ENCODE results near the gene FBLN1.
"Not testable (repeated sequence)": the region's sequence is repeated elsewhere in the genome, so short reads cannot be mapped to it uniquely, and the experiment has no call there.

FBLN1 gene

GRCh38 chr22:45616432-45616831, 113.7 kb downstream of the FBLN1 start:
- DNase-seq = no peak

GRCh38 chr22:45617948-45618347, 115.3 kb downstream of the FBLN1 start:
- DNase-seq = no peak

- no peak for DNase-seq
These were observed 118.0 kb downstream of the FBLN1 start for GRCh38 chr22:45620706-45621105.

GRCh38 chr22:45621836-45622600, 119.3 kb downstream of the FBLN1 start:
- DNase-seq = no peak

GRCh38 chr22:45623464-45624145, 120.9 kb downstream of the FBLN1 start:
- not testable (repeated sequence) for DNase-seq

- DNase-seq = no peak
These were observed 123.5 kb downstream of the FBLN1 start for GRCh38 chr22:45626198-45626651.

- no peak for DNase-seq
These were observed 125.0 kb downstream of the FBLN1 start for GRCh38 chr22:45627489-45628233.

GRCh38 chr22:45628515-45628914, 125.8 kb downstream of the FBLN1 start:
- no peak for DNase-seq

- DNase-seq = no peak
These were observed 126.9 kb downstream of the FBLN1 start for GRCh38 chr22:45629469-45630089.

- DNase-seq = no peak
These were observed 127.8 kb downstream of the FBLN1 start for GRCh38 chr22:45630436-45630835.

GRCh38 chr22:45631140-45631840, 128.6 kb downstream of the FBLN1 start:
- no peak for DNase-seq

- DNase-seq = no peak
These were observed 129.2 kb downstream of the FBLN1 start for GRCh38 chr22:45631841-45632238.

GRCh38 chr22:45632791-45633515, 130.3 kb downstream of the FBLN1 start:
- DNase-seq = no peak

- DNase-seq = no peak
These were observed 134.0 kb downstream of the FBLN1 start for GRCh38 chr22:45636683-45637082.

- no peak for DNase-seq
These were observed 135.5 kb downstream of the FBLN1 start for GRCh38 chr22:45638197-45638596.

- peak; percentile 38 for DNase-seq
These were observed 136.4 kb downstream of the FBLN1 start for GRCh38 chr22:45638834-45639746.

GRCh38 chr22:45639747-45640102, 137.0 kb downstream of the FBLN1 start:
- no peak for DNase-seq

- DNase-seq = no peak
These were observed 137.7 kb downstream of the FBLN1 start for GRCh38 chr22:45640291-45640940.

- DNase-seq = no peak
These were observed 138.4 kb downstream of the FBLN1 start for GRCh38 chr22:45640941-45641621.

- DNase-seq = no peak
These were observed 140.3 kb downstream of the FBLN1 start for GRCh38 chr22:45642986-45643385.

Data from femur (tissue), 1 donor.